Stomach (tissue), 9 donors: ENCODE data around the gene PTPRZ1. TPM values are rescaled to one million over a fixed set of nuclear protein-coding genes. Genes with fewer than 3 reads are reported as not detected.

ENCODE experiments used
- DNase-seq, 2 donors: peaks; one replicate each; pipeline versions ENCODE4 v3.0.0 to v3.0.0-alpha.2; 2013 to 2019
- H3K27ac ChIP-seq, 5 donors: fragments of 200-600 bp in 4 of 5; sonication (generic) in 4 of 5; one replicate each; pipeline ENCODE4 v1.5.1; 2013 to 2019; ENCODE audit warnings: mild to moderate bottlenecking in 1 of 5, moderate library complexity in 1 of 5
- H3K27me3 ChIP-seq, 3 donors: fragments of 200-600 bp; sonication (generic); one replicate each; pipeline ENCODE4 v1.5.1; 2017 to 2019; ENCODE audit warnings: mixed run types in 1 of 3
- H3K36me3 ChIP-seq, 4 donors: fragments of 200-600 bp; sonication (generic); 1 replicate in 3 of 4; 2 replicates in 1 of 4; pipeline ENCODE4 v1.5.1; 2016 to 2019
- H3K4me1 ChIP-seq, 4 donors: fragments of 200-600 bp; sonication (generic); one replicate each; pipeline ENCODE4 v1.5.1; 2016 to 2019
- H3K4me3 ChIP-seq, 4 donors: fragments of 200-600 bp; sonication (generic) in 3 of 4; one replicate each; pipeline ENCODE4 v1.5.1; 2016 to 2019; ENCODE audit warnings: mild to moderate bottlenecking in 1 of 4
- H3K9me3 ChIP-seq, 4 donors: fragments of 200-600 bp; sonication (generic); one replicate each; pipeline ENCODE4 v1.5.1; 2016 to 2019
- CTCF ChIP-seq, 7 experiments: fragments of 450-650 bp in 4 of 7; fragments of 200-600 bp in 3 of 7; sonication (generic) in 3 of 7; IDR thresholded peaks; one replicate each; pipeline ENCODE4 v1.5.1; 2016 to 2019; ENCODE audit warnings: antibody characterized with exemption in 7 of 7, control low read depth in 2 of 7, mild to moderate bottlenecking in 1 of 7
- EP300 ChIP-seq: sonication (generic); formaldehyde crosslinking; IDR thresholded peaks from one replicate; pipeline ENCODE4 v1.6.1; 2017; ENCODE audit warnings: antibody characterized with exemption
- POLR2A ChIP-seq, 4 donors: fragments of 450-650 bp; IDR thresholded peaks; one replicate each; pipeline ENCODE4 v1.6.1; 2016; ENCODE audit warnings: antibody characterized with exemption in 4 of 4, control low read depth in 2 of 4, mild to moderate bottlenecking in 1 of 4, moderate library complexity in 1 of 4
- POLR2AphosphoS5 ChIP-seq, 3 donors: sonication (generic); formaldehyde crosslinking; IDR thresholded peaks; one replicate each; pipeline ENCODE4 v1.6.1; 2016; ENCODE audit warnings: antibody characterized with exemption in 3 of 3
- WGBS, 5 donors: extraction: QIAGEN DNeasy Blood & Tissue Kit in 3 of 5; methylation state at CpG; one replicate each; pipeline versions ENCODE4 v1.1.5 to v1.1.7; 2013 to 2018; 5-methylcytosine and 5-hydroxymethylcytosine counted together
- intact Hi-C: fragments of 100-400 bp; cut with DNase I; formaldehyde crosslinking; loops from one replicate; pipeline ENCODE4 v1.15.1; 2023; ENCODE audit warnings: low total_unique reads
- polyA plus RNA-seq, 3 donors: library from polyadenylated mRNA; stranded (reverse); fragments of 200-250 nt; gene quantifications; one replicate each; pipeline ENCODE4 v1.2.3, GENCODE V29; 2013
- total RNA-seq, 5 donors: library from RNA; depleted of rRNA; stranded (reverse); fragments of >200 nt; gene quantifications; one replicate each; pipeline versions ENCODE4 v1.1.0 to v1.2.3, GENCODE V29; 2014 to 2016
- donor health status: healthy with polysubstance abuse.
- donor health status: Bipolar disorder and iron deficiency.
- donor health status: healthy.

PTPRZ1 gene
- total and polyA plus RNA-seq, 8 donors, result 0.29 to 31.6 (median 18.1) TPM

- 91 to 97% (median 96%) methylated on average over 1 of the region's 1 CpG for WGBS, 5 donors
- intact Hi-C loops, result no loop called here
- no peaks in the 10 kb centered on the region for H3K9me3 ChIP-seq
These were observed 141.7 kb downstream of the PTPRZ1 start for GRCh38 chr7:122014697-122015096.

GRCh38 chr7:122018032-122018431 is 145.1 kb downstream of the PTPRZ1 start:
- TF ChIP-seq POLR2A (IDR thresholded peaks at IDR 0.05) (no peak), POLR2AphosphoS5 (IDR thresholded peaks at IDR 0.05) (no peak)
- no peaks in the 10 kb centered on the region for H3K27me3 ChIP-seq
- no peak overlapping the region for H3K27ac ChIP-seq
- 65 to 79% (median 69%) methylated on average over 1 of the region's 1 CpG for WGBS, 5 donors
- no peaks in the 10 kb centered on the region for H3K4me1 ChIP-seq
- no peaks in the 10 kb centered on the region for H3K9me3 ChIP-seq
- intact Hi-C loops, result no loop called here
- DNase-seq, result no peak
- H3K36me3 ChIP-seq, result no peaks in the 10 kb centered on the region
- no peak overlapping the region for H3K4me3 ChIP-seq

More at GRCh38 chr7:122014697-122015096, 141.7 kb downstream of the PTPRZ1 start:
- H3K27me3 ChIP-seq, result no peaks in the 10 kb centered on the region
- peaks cover 0 to 5% (median 0%) of the 10 kb centered on the region in 4 donors for H3K36me3 ChIP-seq
- no peak for DNase-seq
- no peak overlapping the region for H3K4me3 ChIP-seq
- H3K27ac ChIP-seq, result no peak overlapping the region
- H3K4me1 ChIP-seq, result no peaks in the 10 kb centered on the region
- TF ChIP-seq POLR2A (IDR thresholded peaks at IDR 0.05), result no peak
- TF ChIP-seq CTCF (IDR thresholded peaks at IDR 0.05), result no peak
- TF ChIP-seq POLR2AphosphoS5 (IDR thresholded peaks at IDR 0.05), result no peak
- TF ChIP-seq EP300, result no peak

DNA sequence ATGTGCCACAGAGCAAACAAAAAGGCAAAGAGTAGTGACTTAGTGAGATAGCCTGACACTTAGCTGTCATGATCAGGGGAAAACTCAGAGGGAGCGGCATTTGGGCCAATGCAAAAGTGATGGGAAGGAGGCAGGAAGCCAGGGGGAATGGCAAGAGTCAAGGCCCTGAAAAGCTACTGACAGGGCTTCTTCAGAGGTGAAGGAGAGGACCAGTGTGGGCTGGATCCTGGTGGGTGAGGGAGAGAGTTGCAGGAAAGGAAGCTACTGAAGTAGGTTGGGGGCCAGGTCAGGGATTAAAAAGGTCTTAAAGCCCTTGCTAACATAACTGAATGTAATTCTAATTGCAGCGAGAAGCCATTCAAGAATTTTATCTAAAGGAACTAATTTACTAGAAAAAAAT is 154.1 kb downstream of the PTPRZ1 start:
- no peaks in the 10 kb centered on the region for H3K4me1 ChIP-seq
- DNase-seq, result no peak
- WGBS, 5 donors, result 74 to 98% (median 96%) methylated on average over 2 of the region's 2 CpGs
- TF ChIP-seq CTCF (IDR thresholded peaks at IDR 0.05) (no peak), POLR2A (IDR thresholded peaks at IDR 0.05) (no peak), EP300 (no peak), POLR2AphosphoS5 (IDR thresholded peaks at IDR 0.05) (no peak)
- H3K9me3 ChIP-seq, result no peaks in the 10 kb centered on the region
- no peak overlapping the region for H3K4me3 ChIP-seq
- no peak overlapping the region for H3K27ac ChIP-seq
- no peaks in the 10 kb centered on the region for H3K27me3 ChIP-seq
- intact Hi-C loops, result no loop called here
- no peaks in the 10 kb centered on the region for H3K36me3 ChIP-seq

DNA sequence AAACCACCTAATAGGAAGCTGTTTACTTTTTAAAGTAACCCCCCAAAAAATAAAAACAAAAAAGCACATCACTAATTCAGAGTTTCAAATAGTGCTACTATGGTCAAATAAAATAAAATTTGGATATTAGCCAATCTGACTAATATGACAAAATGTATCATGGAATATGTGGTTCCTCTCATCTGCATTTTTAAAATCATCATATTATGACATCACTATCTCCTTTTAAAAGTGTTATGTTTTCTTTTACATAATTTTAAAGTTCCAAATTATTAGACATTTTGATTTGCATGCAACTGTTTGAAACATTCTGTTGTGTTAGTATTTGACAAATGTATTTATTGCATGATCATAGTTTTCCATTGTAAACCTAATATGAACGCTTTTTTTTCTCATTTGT is 160.7 kb downstream of the PTPRZ1 start:
- Histone ChIP-seq H3K27me3 (no peaks in the 10 kb centered on the region), H3K4me3 (no peak overlapping the region), H3K4me1 (no peaks in the 10 kb centered on the region), H3K9me3 (no peaks in the 10 kb centered on the region), H3K36me3 (no peaks in the 10 kb centered on the region), H3K27ac (no peak overlapping the region)
- 83 to 95% (median 86%) methylated on average over 1 of the region's 1 CpG for WGBS, 5 donors
- intact Hi-C loops, result no loop called here
- DNase-seq, result no peak
- TF ChIP-seq POLR2A (IDR thresholded peaks at IDR 0.05), result no peak
- no peak for TF ChIP-seq CTCF (IDR thresholded peaks at IDR 0.05)
- TF ChIP-seq EP300, result no peak
- no peak for TF ChIP-seq POLR2AphosphoS5 (IDR thresholded peaks at IDR 0.05)

DNA sequence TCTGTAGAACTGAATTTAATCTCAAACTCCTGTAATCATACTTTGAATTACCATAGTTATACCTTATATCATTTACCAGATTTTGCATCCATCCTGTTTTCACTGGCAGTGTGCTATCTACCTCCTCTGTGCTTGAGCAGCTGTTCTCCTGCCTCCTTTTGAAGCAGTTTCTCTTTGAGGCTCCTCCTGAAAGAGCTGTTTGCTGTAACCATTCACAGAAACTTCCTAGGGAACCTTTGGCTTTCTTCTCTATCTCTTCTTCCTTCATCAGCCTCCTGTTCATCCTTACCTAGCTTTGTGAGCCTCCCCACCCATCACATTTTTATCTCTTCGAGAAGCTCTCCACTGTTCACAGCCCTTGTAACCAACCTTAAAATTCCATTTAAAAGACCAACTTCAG is 162.9 kb downstream of the PTPRZ1 start:
- no peaks in the 10 kb centered on the region for H3K27me3 ChIP-seq
- TF ChIP-seq CTCF (IDR thresholded peaks at IDR 0.05) (no peak), POLR2A (IDR thresholded peaks at IDR 0.05) (no peak), POLR2AphosphoS5 (IDR thresholded peaks at IDR 0.05) (no peak), EP300 (no peak)
- H3K4me3 ChIP-seq, result no peak overlapping the region
- no peak for DNase-seq
- no peak overlapping the region for H3K27ac ChIP-seq
- H3K9me3 ChIP-seq, result no peaks in the 10 kb centered on the region
- H3K36me3 ChIP-seq, result peaks cover 0 to 4% (median 0%) of the 10 kb centered on the region in 4 donors
- no peaks in the 10 kb centered on the region for H3K4me1 ChIP-seq
- intact Hi-C loops, result no loop called here
- WGBS, 5 donors, result 93 to 98% (median 95%) methylated on average over 1 of the region's 1 CpG
